DMS153 (cell line): ENCODE measurements around the gene MRPS6.

Source experiments
- DNase-seq: peaks from one replicate; lab custom pipeline; 2025; lab: John Stamatoyannopoulos, UW

Gene MRPS6

DNA sequence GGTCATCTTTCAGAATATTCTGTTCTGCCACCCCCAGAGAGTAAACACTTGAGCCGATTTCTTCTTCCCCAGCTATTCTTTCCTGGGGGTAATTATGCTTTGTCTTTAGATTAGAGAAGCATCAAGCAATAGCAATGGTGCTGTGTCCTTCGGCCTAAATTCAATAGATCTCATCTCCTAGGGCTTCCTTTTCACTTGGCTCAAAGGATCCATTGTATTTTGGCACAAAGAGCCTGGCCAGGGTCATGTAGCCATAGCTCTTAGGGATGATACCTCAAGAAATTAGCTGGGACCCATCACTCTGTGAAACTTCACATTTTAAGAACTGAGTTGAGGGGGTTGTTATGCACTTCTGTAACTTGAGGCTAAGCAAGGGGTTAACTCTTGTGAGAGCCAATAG, 27.0 kb downstream of the MRPS6 start:
- no peak for DNase-seq

DNA sequence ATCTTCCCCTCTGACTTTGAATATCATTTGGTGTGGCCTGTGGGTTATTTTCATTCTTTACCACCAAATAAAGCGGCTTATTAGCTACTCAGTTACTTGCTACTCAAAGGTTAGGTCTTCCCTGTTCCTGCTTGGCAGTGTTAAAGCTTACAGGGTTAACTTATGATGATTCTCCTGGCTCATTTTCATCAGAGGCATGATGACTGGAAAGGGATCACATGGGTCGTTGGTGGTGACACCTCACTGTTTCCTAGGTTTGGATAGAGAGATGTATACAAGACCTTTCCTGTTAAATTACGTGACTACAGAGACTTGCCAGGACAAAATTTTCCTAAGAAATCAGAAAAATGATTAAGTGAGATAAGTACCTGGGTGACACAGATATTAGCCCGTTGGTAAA, 27.4 kb downstream of the MRPS6 start:
- no peak for DNase-seq

DNA sequence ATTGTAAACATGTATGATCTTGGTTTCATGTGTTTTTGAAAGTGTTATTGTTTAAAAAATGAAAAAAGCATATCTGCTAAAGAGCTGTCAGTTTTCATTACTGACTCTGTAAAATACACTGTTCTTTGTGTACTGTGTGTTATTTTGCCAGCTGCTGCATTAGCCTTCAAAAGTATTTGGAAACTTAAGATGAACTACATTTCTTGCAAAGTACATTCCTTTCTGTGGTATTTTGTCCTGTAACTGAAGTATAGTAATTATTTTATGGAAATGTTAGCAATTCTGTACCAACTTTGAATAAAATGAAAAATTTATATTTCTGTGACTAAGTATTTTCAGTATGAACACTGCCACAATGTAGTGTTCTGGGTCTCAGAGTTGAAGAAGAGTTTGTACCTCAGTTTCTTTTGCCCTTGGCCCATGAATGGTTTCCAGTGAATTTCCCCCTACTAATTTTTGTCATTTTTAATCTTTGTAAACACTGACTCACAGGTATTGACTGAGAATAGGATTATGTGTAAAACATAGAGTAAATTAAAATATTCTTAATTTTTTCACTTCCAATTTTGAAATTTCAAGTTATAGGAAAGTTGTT, 32.7 kb downstream of the MRPS6 start:
- no peak for DNase-seq

DNA sequence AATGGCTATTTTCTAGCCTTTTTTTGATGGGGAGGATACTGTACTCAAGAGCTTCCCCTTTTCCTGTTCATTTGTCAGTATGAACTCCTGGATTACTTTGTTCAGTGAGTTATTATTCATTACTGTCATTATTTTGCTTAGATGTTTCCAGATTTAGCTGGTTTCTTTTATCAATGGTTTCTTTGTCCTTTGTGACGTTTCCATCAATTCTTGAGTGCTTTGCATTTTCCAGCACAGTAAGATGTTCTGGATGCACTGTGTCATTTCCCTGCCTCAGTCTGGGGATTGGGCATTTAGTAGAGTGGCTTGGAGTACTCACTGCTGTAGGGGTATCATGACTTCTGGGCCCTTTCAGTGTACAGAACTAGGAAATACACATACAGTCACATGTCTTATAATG, 34.2 kb downstream of the MRPS6 start:
- no peak for DNase-seq

DNA sequence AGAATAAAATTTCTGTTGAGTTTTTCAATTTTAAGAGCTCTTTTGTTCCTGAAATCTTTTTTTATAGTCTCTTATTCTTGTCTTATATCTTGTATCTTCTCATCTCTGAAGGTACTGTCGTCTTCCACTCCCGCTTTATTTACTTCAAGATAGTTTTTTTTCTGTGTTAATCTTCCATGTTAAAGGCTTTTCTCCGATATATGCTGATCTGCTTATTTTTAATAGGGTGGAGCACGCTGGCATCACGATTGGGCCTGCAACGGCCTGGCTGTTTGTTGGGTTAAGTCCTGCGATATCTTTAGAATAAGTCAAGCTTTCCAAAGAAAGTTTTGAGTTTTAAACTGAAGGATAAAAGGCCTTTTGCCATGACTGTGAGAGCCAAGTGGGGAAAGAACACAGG, 35.7 kb downstream of the MRPS6 start:
- no peak for DNase-seq

DNA sequence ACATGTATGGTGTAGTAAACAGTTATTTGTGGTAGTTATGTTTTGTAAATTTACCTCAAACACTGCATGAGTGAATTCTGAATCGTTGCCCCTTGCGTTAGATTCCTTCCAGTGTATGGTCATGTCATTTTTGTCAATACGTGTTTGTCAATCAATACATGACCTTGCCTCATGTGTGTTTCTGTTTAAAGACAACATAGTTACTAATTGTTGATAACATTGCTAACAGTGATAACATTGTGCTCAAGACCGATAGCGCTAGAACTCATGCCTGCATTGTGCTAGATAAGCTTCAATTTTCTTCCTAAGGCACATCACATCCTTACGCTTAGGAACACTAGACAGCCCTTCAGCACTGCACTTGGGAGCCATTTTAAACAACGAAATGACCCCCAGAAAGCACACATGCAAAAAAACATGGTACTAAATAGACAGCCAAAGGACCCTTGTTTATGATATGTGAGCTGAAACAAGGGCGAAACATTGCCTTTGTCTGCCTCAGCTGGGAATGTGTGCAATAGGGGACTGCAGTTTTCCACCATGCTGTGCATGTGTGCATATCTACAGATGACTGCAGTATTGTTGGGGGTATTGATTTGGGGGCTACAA, 37.3 kb downstream of the MRPS6 start:
- DNase-seq: no peak

DNA sequence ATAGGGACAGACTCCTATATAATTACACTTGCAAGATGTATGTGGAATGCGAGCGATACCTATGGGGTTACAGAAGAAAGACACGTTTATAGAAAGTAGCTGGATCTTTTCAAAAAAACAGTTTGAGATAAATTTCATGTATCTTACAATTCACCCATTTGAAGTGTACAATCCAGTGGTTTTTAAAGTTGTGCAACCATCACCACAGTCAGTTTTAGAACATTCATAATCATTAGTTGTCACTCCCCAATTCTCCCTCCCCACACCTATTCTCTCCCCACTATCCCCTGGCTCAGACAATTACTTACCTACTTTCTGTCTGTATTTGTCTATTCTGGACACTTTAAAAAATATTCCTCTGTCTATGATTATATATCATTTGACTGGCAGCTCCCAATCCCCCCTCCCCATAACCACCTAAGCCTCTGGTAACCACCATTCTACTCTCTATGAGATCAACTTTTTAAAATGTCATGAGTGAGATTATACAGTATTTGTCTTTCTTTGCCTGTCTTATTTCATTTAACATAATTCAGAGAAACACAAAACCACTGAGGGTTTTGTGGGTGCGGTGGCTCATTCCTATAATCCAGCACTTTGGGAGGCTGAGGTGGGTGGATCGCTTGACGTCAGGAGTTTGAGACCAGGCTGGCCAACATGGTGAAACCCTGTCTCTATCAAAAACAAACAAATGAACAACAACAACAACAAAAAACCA, 39.1 kb downstream of the MRPS6 start:
- no peak for DNase-seq

DNA sequence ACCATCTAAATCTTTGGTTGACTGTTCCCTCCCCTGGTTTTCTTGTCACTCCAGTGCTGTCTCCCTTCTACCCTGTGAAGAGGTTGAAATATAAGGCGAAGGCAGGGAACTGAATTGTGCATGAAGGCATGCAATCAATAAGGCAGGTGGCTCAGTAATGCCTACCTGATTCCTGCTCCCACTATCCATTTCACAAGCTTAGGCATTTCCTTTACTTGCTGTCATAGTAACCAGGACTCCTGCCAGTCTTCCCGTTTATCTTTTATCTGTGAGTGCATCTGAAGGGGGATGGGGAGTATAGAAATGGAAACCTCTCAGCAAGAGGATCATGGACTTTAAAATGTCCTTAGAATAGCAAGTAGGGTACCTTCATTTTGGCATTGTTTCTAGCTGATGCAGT, 40.5 kb downstream of the MRPS6 start:
- no peak for DNase-seq

DNA sequence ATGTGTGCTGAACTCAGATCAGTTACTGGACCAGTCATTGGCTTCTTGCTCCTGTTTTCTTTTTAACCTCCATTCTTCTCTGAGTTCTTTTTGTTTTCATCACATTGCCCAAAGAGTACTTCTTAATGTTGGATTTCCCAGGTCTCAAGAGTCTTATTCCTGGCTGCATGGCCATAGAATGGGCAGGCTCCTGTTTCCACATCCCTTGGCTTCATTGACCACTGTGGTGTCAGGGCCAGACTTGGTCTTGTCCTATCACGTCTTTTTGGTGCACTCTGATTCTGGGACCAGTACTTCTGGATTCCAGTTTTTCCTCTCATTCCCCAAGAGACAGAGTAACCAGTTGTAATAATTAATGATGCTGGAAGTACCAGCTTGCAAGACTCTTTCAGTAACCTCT, 41.8 kb downstream of the MRPS6 start:
- no peak for DNase-seq

DNA sequence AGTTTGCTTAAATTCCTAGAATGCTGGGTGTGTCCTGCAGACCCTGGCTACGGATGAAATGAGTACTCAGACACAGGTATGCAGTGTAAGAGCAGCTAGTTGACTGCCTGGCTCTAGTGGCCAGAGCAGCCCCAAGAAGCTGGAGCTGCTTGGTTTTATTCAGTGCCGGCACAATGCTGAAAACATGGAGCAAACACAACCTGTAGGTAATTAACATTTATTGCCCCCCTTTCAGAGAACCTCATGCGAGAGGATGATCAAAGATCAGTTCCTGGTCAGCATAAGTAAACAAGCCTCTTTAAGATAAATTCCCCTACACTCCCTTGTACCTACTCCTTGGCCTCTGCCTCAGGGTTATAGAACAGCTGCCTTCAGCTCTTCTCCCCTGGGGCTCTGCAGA, 43.2 kb downstream of the MRPS6 start:
- DNase-seq: no peak

DNA sequence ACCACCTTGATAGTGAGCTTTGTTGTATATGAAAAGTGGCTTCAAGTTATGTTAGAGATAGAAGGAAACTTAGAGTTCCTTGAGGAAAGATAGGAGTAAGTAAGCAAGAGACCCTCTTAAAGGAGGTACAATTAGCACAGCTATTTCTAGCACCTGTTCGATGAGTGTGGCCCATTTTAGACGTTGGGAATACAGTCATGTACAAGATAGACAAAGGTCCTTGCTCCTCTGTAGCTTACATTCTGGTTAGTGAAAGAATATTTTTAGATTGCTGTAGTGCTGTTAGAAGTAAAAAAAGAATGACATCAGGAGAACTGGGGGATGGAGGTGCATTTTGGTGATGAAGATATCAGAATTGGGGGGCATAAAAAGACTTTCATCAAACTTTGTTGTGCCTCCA, 47.5 kb downstream of the MRPS6 start:
- no peak for DNase-seq

DNA sequence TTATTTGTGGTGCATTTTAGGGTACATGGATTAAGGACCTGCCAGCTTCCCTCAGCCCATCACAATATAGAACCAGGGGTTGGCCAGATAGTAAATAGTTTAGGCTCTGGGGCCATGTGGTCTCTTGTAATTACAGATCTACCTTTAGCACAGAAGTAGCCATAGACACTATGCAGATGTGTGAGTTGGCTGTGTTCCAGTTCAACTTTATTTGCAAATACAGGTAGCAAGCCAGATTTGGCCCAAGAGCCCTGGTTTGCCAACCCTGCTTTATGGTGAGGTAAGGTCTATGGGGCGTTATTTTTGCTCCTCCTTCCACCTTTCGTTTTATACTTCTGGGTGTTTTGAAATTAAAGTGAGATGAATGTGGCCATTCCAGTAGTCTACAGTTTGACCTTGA, 48.7 kb downstream of the MRPS6 start:
- no peak for DNase-seq

DNA sequence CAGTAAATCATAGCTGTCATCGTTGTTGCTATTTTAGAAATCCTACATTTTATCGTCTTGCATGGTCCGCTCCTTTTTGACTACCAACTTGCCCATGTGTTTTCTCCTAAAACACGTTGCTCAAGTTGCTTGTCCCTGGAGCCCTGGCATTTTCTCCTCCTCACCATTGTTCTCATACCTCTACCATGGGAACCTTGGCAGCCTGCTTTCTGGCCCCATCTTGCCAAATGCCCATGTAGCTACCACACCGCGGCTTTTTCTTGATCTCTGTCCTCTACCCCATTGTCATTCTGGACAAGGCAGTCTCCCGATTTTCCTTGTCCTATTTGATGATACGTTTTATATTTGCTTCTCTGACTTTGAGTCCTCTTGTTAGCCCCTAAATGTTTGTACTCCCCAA, 50.2 kb downstream of the MRPS6 start:
- DNase-seq: no peak

DNA sequence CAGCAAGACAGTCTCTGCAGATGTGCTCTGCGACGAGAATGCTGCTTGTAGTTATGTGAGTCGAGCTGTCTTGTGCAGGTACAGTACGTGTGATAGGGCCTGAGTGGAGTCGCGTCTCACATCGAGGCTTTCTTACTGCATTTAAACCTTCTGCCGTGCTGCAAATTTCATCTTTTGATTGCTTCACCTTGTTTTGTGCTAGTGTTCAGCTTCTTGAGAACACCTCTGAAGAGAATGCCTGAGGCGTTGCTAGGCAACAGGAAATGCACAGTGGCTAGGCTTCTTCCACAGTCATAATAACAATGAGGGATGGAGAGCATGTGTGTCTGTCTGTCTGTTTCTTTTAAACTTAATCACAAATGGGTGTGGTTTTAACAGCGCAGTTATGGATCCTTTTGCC, 52.9 kb downstream of the MRPS6 start:
- no peak for DNase-seq

DNA sequence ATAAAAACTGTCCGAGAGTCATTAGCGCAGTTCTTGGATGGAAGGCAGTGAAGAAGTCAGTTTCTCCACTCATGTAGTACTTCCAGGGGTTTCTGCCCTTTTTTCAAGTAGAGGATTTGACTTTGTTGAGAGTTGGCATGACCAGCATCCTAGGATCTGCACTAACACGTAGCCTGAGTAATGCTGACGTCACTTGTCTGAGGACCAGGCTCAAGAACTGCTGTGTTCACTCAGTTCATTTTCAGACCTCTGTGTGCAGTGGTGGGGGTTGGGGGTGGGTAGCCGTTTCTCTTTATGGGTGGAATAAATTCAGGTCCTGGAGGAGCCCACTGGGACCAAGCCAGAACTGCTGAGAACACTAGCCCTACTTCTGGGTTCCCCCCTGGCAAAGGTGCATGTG, 53.3 kb downstream of the MRPS6 start:
- DNase-seq: no peak

DNA sequence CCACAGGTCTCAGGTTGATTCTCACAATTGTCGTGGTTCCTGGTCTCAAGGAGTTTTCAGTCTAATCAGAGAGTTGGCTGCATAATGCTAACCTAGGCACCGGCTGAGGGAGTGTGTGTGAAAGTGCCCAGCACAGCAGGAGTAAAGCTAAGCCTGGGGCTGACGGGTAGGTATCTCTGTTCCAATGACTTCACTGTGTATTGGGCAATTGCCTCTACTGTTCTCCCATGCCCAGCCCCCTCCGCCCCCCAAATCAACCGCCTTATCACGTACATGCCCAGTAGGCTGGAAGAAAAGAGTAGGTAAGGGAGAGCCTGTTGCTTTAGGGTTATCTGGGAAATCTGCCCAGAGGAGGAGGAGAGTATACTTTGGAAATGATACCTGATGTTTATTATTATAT, 54.7 kb downstream of the MRPS6 start:
- DNase-seq: no peak

DNA sequence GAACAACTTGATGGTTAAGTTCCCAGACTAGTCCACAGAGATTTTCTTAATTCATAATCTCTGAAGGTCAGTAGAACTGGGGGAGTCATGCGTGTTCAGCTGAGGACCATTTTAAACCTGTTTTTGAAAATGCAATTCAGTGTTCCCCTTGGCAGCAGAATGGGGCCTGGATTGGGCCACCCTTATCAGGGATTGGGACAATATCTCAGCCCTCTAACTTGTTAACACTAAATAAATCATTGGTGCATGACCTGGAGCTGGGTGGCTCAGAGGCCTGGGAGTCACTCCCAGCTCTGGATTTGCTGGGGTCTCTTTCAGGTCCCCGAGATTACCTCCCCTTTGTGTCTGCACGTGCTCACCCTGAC, 55.3 kb downstream of the MRPS6 start:
- no peak for DNase-seq

DNA sequence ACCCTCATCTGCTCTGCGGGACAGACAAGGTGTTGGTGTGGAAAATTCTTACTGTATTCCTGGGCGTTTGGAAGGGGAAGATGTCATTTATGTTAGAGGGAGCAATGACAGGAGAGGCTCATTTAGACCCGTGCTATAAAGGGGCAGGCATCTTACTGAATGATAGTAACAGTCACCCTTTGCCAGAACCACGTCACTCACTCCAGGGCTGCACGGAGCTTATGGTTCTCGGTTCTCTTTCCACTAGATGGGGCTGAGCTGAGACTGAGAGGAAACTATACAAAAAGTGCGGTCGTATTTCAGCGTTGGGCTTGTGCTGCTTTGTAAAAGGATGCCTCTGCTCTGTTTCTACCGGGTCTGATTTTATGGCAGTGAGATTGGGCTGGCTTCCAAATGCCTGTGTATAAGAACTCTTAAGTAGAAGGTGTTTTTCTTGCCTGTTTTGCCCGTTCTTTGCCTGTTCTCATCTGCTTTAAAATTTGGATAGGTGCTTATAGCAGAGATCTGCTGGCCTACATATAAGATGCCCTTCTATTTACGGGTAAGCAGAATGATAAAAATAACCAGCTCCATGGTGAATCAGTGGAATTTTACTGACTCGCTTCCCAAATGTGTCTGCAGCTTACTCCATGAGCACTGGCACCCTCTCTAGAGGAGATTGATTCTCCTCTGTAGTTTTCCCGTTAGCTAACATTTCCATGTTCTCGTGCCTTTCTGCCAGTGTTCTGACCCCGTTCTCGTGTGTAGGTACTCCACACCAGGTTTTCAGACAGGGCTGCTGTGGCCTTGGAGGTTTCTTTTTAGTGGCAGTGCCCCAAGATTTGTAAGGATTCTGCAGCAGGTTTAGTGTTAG, 55.9 kb downstream of the MRPS6 start:
- no peak for DNase-seq

DNA sequence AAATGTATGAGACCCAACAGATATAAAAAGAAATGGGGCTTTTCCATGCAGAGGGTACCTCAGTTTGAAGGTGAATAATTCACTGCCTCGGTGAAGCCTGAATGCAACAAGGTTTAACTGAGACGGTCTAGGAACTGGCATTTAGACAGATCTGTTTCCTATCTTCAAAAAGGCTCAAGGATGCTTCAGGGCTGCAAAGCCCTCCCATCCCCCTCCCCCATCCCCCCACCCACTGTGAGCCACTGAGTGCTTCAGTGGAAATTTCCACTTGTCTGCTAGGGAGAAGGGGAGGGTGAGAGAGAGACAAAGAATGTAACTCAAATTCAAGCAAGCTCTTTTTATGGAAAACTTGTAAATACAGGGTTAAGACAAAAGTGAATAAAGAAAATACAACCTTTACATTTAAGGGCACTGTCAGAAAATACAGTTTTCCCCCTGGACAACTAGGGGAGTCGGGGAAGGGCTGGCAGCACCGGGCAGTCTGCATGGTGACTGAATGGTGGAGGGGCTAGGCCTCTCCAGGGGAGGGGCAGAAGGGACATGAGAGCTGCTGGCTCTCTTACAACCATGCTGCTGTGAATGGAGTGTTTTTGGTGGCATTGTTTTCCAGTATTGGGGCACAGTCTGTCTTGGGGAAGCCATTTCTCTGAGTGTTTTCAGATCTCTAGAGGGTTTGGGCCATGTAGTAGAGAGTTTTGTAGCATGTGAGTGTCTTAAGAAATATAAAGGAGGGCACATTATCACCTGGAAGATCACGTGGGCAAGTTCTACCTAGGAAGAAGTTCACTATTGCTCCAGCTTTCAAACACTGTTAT, 56.7 kb downstream of the MRPS6 start:
- DNase-seq: no peak

DNA sequence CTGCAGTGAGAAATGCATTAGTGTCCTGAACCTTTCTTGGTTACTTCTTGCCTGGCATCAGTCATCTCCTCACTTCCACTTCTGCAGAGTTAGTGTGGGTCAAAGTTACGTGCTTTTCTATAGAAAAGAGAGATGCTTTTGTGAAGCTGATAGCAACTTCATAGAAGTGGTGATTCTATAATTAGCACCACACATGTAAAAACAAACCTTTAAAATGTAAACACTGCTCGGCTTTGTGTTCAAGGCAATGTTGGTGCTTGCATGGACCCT, 57.3 kb downstream of the MRPS6 start:
- no peak for DNase-seq

DNA sequence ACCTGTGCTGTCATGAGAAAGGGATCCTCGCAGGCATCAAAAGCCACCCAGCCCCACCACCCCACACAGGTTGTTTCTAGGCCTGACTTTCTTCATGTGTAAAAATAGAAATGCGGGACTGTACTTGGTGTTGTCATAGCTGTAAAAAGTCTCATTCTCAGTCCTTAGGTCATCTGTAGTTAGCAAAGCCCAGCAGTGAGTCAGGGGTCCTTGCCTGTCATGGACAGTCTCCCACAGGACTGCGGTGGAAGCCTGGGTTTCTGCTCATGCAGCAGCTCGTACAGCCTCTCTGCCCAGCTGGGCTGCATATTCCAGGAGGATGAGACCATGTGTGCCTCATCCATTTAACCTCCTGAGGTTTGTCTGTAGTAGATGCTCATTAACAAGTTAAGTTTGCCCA, 58.2 kb downstream of the MRPS6 start:
- DNase-seq: no peak

DNA sequence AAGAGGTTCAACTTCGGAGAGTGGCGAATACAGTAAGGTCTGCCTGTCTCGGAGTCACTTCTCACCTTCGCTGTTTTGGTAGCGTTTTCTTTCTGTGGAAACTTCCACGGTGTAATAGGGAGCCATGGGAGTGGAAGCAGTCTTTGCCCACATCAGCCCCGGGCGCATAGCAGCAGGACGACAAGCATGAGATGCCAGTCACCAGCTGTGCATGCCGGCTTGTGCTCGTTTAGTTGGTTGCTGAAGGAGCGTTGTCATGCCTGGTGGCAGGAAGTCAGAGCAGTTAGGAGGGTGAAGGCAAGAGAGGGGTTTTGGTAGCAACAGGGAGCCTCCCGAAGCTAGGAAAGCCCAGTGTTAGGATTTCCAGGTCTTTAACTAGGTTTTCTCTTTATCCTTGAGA, 58.8 kb downstream of the MRPS6 start:
- DNase-seq: no peak
